ENCODE data around the gene CDC14B.
"Not testable (repeated sequence)": the region's sequence is repeated elsewhere in the genome, so short reads cannot be mapped to it uniquely, and the experiment has no call there.

The CDC14B gene

GRCh38 chr9:96636368-96636767 is 16.7 kb upstream of the CDC14B start:
- no peak overlapping the region for H3K27ac ChIP-seq
- no peak overlapping the region for H3K4me3 ChIP-seq

- H3K4me3 ChIP-seq, H3K27ac ChIP-seq: not testable (repeated sequence)
These were observed 13.9 kb upstream of the CDC14B start for GRCh38 chr9:96633579-96633978.

- no peak overlapping the region for H3K27ac ChIP-seq
- H3K4me3 ChIP-seq, result no peak overlapping the region
These were observed 7.3 kb upstream of the CDC14B start for GRCh38 chr9:96626912-96627311.

- Histone ChIP-seq H3K27ac (no peak overlapping the region), H3K4me3 (no peak overlapping the region)
These were observed 2.0 kb upstream of the CDC14B start for GRCh38 chr9:96621618-96622017.

GRCh38 chr9:96620832-96621269 is 1.2 kb upstream of the CDC14B start:
- Histone ChIP-seq H3K27ac (no peak overlapping the region), H3K4me3 (no peak overlapping the region)

- peak overlapping the region in 3 of 21 experiments; percentile 11 to 66 (median 49) for H3K27ac ChIP-seq
- H3K4me3 ChIP-seq, result peak overlapping the region; percentile 28 to 77 (median 56)
These were observed 505 bp upstream of the CDC14B start for GRCh38 chr9:96620181-96620514.

GRCh38 chr9:96619124-96619465 is 548 bp downstream of the CDC14B start:
- peak overlapping the region; percentile 50 to 77 (median 67) for H3K4me3 ChIP-seq
- peak overlapping the region in 19 of 21 experiments; percentile 5 to 93 (median 66) for H3K27ac ChIP-seq

GRCh38 chr9:96618209-96619123 is 1.2 kb downstream of the CDC14B start:
- Histone ChIP-seq H3K27ac (peak overlapping the region in 19 of 21 experiments; percentile 5 to 93 (median 66)), H3K4me3 (peak overlapping the region; percentile 50 to 77 (median 67))

GRCh38 chr9:96617439-96618185 is 2.0 kb downstream of the CDC14B start:
- H3K4me3 ChIP-seq, result no peak overlapping the region
- peak overlapping the region in 8 of 21 experiments; percentile 37 to 93 (median 79) for H3K27ac ChIP-seq

- Histone ChIP-seq H3K4me3 (no peak overlapping the region), H3K27ac (peak overlapping the region in 1 of 21 experiments; percentile 12)
These were observed 2.7 kb downstream of the CDC14B start for GRCh38 chr9:96616817-96617438.

- no peak overlapping the region for H3K4me3 ChIP-seq
- peak overlapping the region in 1 of 21 experiments; percentile 22 for H3K27ac ChIP-seq
These were observed 4.2 kb downstream of the CDC14B start for GRCh38 chr9:96615411-96615810.

GRCh38 chr9:96614664-96615063 is 5.0 kb downstream of the CDC14B start:
- peak overlapping the region in 1 of 21 experiments; percentile 22 for H3K27ac ChIP-seq
- not testable (repeated sequence) for H3K4me3 ChIP-seq

GRCh38 chr9:96612966-96613589 is 6.6 kb downstream of the CDC14B start:
- H3K4me3 ChIP-seq, result no peak overlapping the region
- peak overlapping the region in 2 of 21 experiments; percentile 12 to 17 for H3K27ac ChIP-seq

GRCh38 chr9:96612105-96612965 is 7.3 kb downstream of the CDC14B start:
- Histone ChIP-seq H3K27ac (peak overlapping the region in 4 of 21 experiments; percentile 12 to 54 (median 30)), H3K4me3 (no peak overlapping the region)

GRCh38 chr9:96611302-96611701 is 8.3 kb downstream of the CDC14B start:
- Histone ChIP-seq H3K27ac (peak overlapping the region in 4 of 21 experiments; percentile 8 to 54 (median 30)), H3K4me3 (no peak overlapping the region)

GRCh38 chr9:96609732-96610131 is 9.9 kb downstream of the CDC14B start:
- H3K27ac ChIP-seq, result no peak overlapping the region

GRCh38 chr9:96607971-96608370 is 11.7 kb downstream of the CDC14B start:
- H3K4me3 ChIP-seq, result no peak overlapping the region

More at GRCh38 chr9:96609732-96610131, 9.9 kb downstream of the CDC14B start:
- H3K4me3 ChIP-seq, result no peak overlapping the region

GRCh38 chr9:96605328-96605727 is 14.3 kb downstream of the CDC14B start:
- Histone ChIP-seq H3K27ac (no peak overlapping the region), H3K4me3 (no peak overlapping the region)

More at GRCh38 chr9:96607971-96608370, 11.7 kb downstream of the CDC14B start:
- no peak overlapping the region for H3K27ac ChIP-seq

GRCh38 chr9:96604004-96604319 is 15.7 kb downstream of the CDC14B start:
- peak overlapping the region in 8 of 21 experiments; percentile 3 to 78 (median 55) for H3K27ac ChIP-seq
- H3K4me3 ChIP-seq, result no peak overlapping the region

All from skin epidermis (tissue), 12 donors.